ENCODE results near the gene RASSF10.

The RASSF10 gene

GRCh38 chr11:13008625-13009475, at the start of gene RASSF10:
Gene RASSF10 (plus strand): TSS chr11:13009316. CDS start chr11:13009577, 261 bp downstream.
- peak; percentile 29 for DNase-seq (ENCODE audit: low spot score)
- in situ Hi-C loops (cut with MboI; ENCODE audit: low pct_unique_long_range_greater_than_20kb, low sequenced_read_pairs, unreplicated experiment): no loop called here
- TF ChIP-seq CTCF (IDR thresholded peaks at IDR 0.05; ENCODE audit: extremely low read depth, insufficient read depth, missing control alignments): no peak

GRCh38 chr11:12961615-12962014, 47.5 kb upstream of the RASSF10 start:
- in situ Hi-C loops (cut with MboI; ENCODE audit: low pct_unique_long_range_greater_than_20kb, low sequenced_read_pairs, unreplicated experiment): loop anchor here (25.0 kb wide), 2 partner anchors 226 to 376 kb away; no protein-coding TSS in a partner anchor
- no peak for TF ChIP-seq CTCF (IDR thresholded peaks at IDR 0.05; ENCODE audit: extremely low read depth, insufficient read depth, missing control alignments)
- DNase-seq (ENCODE audit: low spot score): no peak

- in situ Hi-C loops (cut with MboI; ENCODE audit: low pct_unique_long_range_greater_than_20kb, low sequenced_read_pairs, unreplicated experiment): loop anchor here (25.0 kb wide), 2 partner anchors 225 to 375 kb away; no protein-coding TSS in a partner anchor
These were observed 46.8 kb upstream of the RASSF10 start for GRCh38 chr11:12962306-12962705.

GRCh38 chr11:12963051-12963450, 46.1 kb upstream of the RASSF10 start:
- DNase-seq (ENCODE audit: low spot score): no peak
- in situ Hi-C loops (cut with MboI; ENCODE audit: low pct_unique_long_range_greater_than_20kb, low sequenced_read_pairs, unreplicated experiment): loop anchor here (25.0 kb wide), 2 partner anchors 224 to 374 kb away; no protein-coding TSS in a partner anchor
- TF ChIP-seq CTCF (IDR thresholded peaks at IDR 0.05; ENCODE audit: extremely low read depth, insufficient read depth, missing control alignments): no peak

More at GRCh38 chr11:12962306-12962705, 46.8 kb upstream of the RASSF10 start:
- no peak for TF ChIP-seq CTCF (IDR thresholded peaks at IDR 0.05; ENCODE audit: extremely low read depth, insufficient read depth, missing control alignments)
- no peak for DNase-seq (ENCODE audit: low spot score)

- TF ChIP-seq CTCF (IDR thresholded peaks at IDR 0.05; ENCODE audit: extremely low read depth, insufficient read depth, missing control alignments): peak; percentile 86
- DNase-seq (ENCODE audit: low spot score): peak; percentile 78
- in situ Hi-C loops (cut with MboI; ENCODE audit: low pct_unique_long_range_greater_than_20kb, low sequenced_read_pairs, unreplicated experiment): loop anchor here (25.0 kb wide), 2 partner anchors 223 to 373 kb away; no protein-coding TSS in a partner anchor
These were observed 45.2 kb upstream of the RASSF10 start for GRCh38 chr11:12963792-12964536.

- DNase-seq (ENCODE audit: low spot score): no peak
- no peak for TF ChIP-seq CTCF (IDR thresholded peaks at IDR 0.05; ENCODE audit: extremely low read depth, insufficient read depth, missing control alignments)
- in situ Hi-C loops (cut with MboI; ENCODE audit: low pct_unique_long_range_greater_than_20kb, low sequenced_read_pairs, unreplicated experiment): loop anchor here (25.0 kb wide), 2 partner anchors 223 to 373 kb away; no protein-coding TSS in a partner anchor
These were observed 44.5 kb upstream of the RASSF10 start for GRCh38 chr11:12964650-12965049.

All from GM13977 (cell line).